22Rv1 (cell line): Measurements from ENCODE around the gene LEMD2.

Experiments used
- H3K27ac ChIP-seq: fragments of 450-650 bp; 2 replicates; pipeline ENCODE4 v1.5.1; 2017
- CTCF ChIP-seq: fragments of 450-650 bp; IDR thresholded peaks from 2 replicates; pipeline ENCODE4 v1.5.1; 2017; ENCODE audit warnings: mild to moderate bottlenecking
- ZFX ChIP-seq: fragments of 450-650 bp; IDR thresholded peaks from 2 replicates; pipeline ENCODE4 v1.6.1; 2017; ENCODE audit warnings: antibody characterized with exemption, borderline replicate concordance

The LEMD2 gene

GRCh38 chr6:33828764-33829731 lies 40.1 kb upstream of the LEMD2 start:
- H3K27ac ChIP-seq = no peak overlapping the region
- TF ChIP-seq ZFX = no peak
- TF ChIP-seq CTCF = no peak

DNA sequence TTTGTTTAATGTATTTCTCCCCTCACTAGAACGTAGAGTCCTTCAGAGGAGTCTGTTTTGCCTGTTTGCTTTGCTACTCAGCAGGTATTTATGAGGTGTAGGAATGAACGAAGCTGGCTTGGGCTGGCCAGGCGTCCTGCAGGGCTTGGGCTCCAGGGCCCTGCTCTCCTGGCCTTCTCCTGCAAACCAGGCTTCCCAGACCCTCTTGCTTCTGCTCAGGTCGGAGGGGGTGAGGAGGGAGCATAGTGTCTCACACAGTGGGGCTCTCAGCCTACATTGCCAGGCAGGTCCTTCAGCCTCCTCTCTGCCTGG lies 39.5 kb upstream of the LEMD2 start:
- peak overlapping the region; percentile 20; the same call in 1 of the 2 replicates for H3K27ac ChIP-seq
- TF ChIP-seq CTCF (no peak), ZFX (no peak)

- H3K27ac ChIP-seq = peak overlapping the region; percentile 20; the same call in 1 of the 2 replicates
- TF ChIP-seq CTCF (no peak), ZFX (no peak)
Measured at GRCh38 chr6:33827546-33828451, 38.9 kb upstream of the LEMD2 start.

GRCh38 chr6:33826537-33826936 lies 37.6 kb upstream of the LEMD2 start:
- no peak overlapping the region for H3K27ac ChIP-seq
- TF ChIP-seq ZFX (no peak), CTCF (no peak)

- no peak overlapping the region for H3K27ac ChIP-seq
- TF ChIP-seq CTCF (no peak), ZFX (no peak)
Measured at GRCh38 chr6:33824461-33825154, 35.7 kb upstream of the LEMD2 start.

- no peak overlapping the region for H3K27ac ChIP-seq
- no peak for TF ChIP-seq ZFX
- no peak for TF ChIP-seq CTCF
Measured at GRCh38 chr6:33823806-33824205, 34.9 kb upstream of the LEMD2 start.
